HepG2 (cell line): ENCODE results near the gene TMCO4.

Experiments
- NFRKB ChIP-seq: fragments of 450-650 bp; IDR thresholded peaks from 2 replicates; pipeline ENCODE4 v1.6.1; 2017
- PTBP1 ChIP-seq: fragments of 200-400 bp; formaldehyde crosslinking; IDR thresholded peaks from 2 replicates; pipeline ENCODE4 v1.6.1; 2018; ENCODE audit warnings: low read length, low read depth; ENCODE audit not compliant: poor library complexity, severe bottlenecking
- TF ChIP-seq, protein P1 (sequence below): sonication (generic); formaldehyde crosslinking; conservative IDR thresholded peaks from 2 replicates; pipeline ENCODE4 v1.4.0; 2020; ENCODE audit warnings: missing genetic modification reagents

DNA sequence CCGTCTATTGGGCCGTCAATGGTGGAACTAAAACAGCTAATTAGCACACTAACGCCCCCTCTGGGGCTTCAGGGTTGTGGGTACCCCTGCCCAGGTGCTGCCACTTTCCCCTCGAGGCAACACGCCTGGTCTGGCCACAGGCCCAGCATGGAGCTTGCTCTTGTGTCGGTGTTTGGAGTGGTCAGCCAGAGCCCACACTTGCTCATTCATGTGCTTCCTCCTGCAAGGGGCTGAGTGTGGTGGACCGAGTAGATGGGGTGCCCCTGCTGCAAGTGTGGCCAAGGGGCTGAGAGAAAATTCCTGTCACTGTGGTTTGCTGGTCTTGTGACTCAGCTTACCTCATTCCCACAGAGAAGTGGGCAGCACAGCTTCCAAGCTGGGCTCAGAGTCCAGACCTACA lies 109.4 kb downstream of the TMCO4 start:
- TF ChIP-seq PTBP1 (no peak), NFRKB (no peak)
- TF ChIP-seq, protein P1, sequence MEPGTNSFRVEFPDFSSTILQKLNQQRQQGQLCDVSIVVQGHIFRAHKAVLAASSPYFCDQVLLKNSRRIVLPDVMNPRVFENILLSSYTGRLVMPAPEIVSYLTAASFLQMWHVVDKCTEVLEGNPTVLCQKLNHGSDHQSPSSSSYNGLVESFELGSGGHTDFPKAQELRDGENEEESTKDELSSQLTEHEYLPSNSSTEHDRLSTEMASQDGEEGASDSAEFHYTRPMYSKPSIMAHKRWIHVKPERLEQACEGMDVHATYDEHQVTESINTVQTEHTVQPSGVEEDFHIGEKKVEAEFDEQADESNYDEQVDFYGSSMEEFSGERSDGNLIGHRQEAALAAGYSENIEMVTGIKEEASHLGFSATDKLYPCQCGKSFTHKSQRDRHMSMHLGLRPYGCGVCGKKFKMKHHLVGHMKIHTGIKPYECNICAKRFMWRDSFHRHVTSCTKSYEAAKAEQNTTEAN (CRISPR knock-in tag), result no peak
